ENCODE measurements around the gene TOB1. TPM values are rescaled to one million over a fixed set of nuclear protein-coding genes. Genes with fewer than 3 reads are reported as not detected.

The TOB1 gene
- total and polyA plus RNA-seq, 2 of the 4 experiments (the other 2 are of a cell fraction): 4.3 to 9.0 TPM

GRCh38 chr17:50871898-50872297, 5.7 kb upstream of the TOB1 start:
- Histone ChIP-seq H3K79me1 (ENCODE audit: low read depth in 1 of 2, low read length in 2 of 2) (no peaks in the 10 kb centered on the region), H4K5ac (ENCODE audit: low read depth, low read length) (no peak overlapping the region), H3K9ac (ENCODE audit: low read depth, low read length) (no peak overlapping the region), H3K4me1 (ENCODE audit: control insufficient read depth, insufficient read depth, low read length) (no peaks in the 10 kb centered on the region), H2AK5ac (ENCODE audit: low read depth, low read length) (no peak overlapping the region), H3K9me1 (ENCODE audit: insufficient read depth, low read length) (no peaks in the 10 kb centered on the region), H2BK120ac (ENCODE audit: low read depth, low read length) (no peak overlapping the region), H2AK9ac (replicated peaks; ENCODE audit: low read depth, low read length, poor library complexity) (no peak overlapping the region), H3K4me2 (ENCODE audit: low read depth, low read length) (no peak overlapping the region), H2BK15ac (ENCODE audit: low read depth, low read length) (no peak overlapping the region), H3K14ac (replicated peaks; ENCODE audit: low read depth, low read length) (no peak overlapping the region), H2AFZ (replicated peaks; ENCODE audit: low read length, poor library complexity) (no peak overlapping the region), H3K18ac (ENCODE audit: low read depth, low read length) (no peak overlapping the region), H3K56ac (ENCODE audit: extremely low read depth, insufficient read depth, low read length) (no peak overlapping the region), H4K91ac (ENCODE audit: insufficient read depth, low read depth, low read length) (no peak overlapping the region), H3K4me3 (ENCODE audit: insufficient read depth, low read depth, low read length) (no peak overlapping the region), H4K8ac (ENCODE audit: low read depth in 2 of 2, low read length in 2 of 2) (no peak overlapping the region), H3K27me3 (ENCODE audit: control insufficient read depth, insufficient read depth, low read length) (peaks cover 9% of the 10 kb centered on the region), H2BK5ac (ENCODE audit: low read depth, low read length, poor library complexity, severe bottlenecking) (no peak overlapping the region), H3K27ac (ENCODE audit: insufficient read depth, low read length) (no peak overlapping the region), H4K20me1 (ENCODE audit: insufficient read depth, low read length) (no peaks in the 10 kb centered on the region; the same call in 1 of the 2 replicates), H3K36me3 (ENCODE audit: control insufficient read depth, insufficient read depth, low read length) (no peaks in the 10 kb centered on the region), H3K23ac (ENCODE audit: low read depth, low read length) (no peak overlapping the region), H2BK20ac (ENCODE audit: low read depth, low read length) (no peak overlapping the region), H3K4ac (ENCODE audit: low read depth, low read length) (no peak overlapping the region), H3K9me3 (ENCODE audit: control insufficient read depth, insufficient read depth, low read length) (no peaks in the 10 kb centered on the region)
- intact Hi-C loops (cut with micrococcal nuclease) (no loop called here), dilution Hi-C loops (cut with HindIII; ENCODE audit: low sequenced_read_pairs, unreplicated experiment) (no loop called here), in situ Hi-C loops (cut with MboI; ENCODE audit: low sequenced_read_pairs) (no loop called here)
- no TSS peak for BruUV-seq (replicated peaks)
- POLR2A ChIA-PET (ENCODE audit: unreplicated experiment): no interaction called here
- DNase-seq: no peak
- TF ChIP-seq MAZ (IDR thresholded peaks at IDR 0.05; ENCODE audit: borderline replicate concordance, low read depth, low read length): no peak
- TF ChIP-seq RCOR1 (IDR thresholded peaks at IDR 0.05; ENCODE audit: insufficient replicate concordance, low read length): no peak
- no peak for TF ChIP-seq MAFK (IDR thresholded peaks at IDR 0.05; ENCODE audit: low read depth, low read length)
- TF ChIP-seq MXI1 (IDR thresholded peaks at IDR 0.05; ENCODE audit: borderline replicate concordance, low read depth, low read length): no peak
- TF ChIP-seq CEBPB (IDR thresholded peaks at IDR 0.05; ENCODE audit: low read depth, low read length): no peak
- no peak for TF ChIP-seq USF2 (IDR thresholded peaks at IDR 0.05; ENCODE audit: low read depth, low read length)
- no peak for TF ChIP-seq FOS (IDR thresholded peaks at IDR 0.05; ENCODE audit: low read depth, low read length)
- TF ChIP-seq NFE2L2 (IDR thresholded peaks at IDR 0.05; ENCODE audit: low read depth, low read length): no peak
- TF ChIP-seq CHD1 (IDR thresholded peaks at IDR 0.05; ENCODE audit: low read depth, low read length): no peak
- TF ChIP-seq ELK1 (IDR thresholded peaks at IDR 0.05; ENCODE audit: borderline replicate concordance, low read depth, low read length): no peak
- TF ChIP-seq POLR2A (IDR thresholded peaks at IDR 0.05; ENCODE audit: low read depth, low read length): no peak
- no CpG with 5 or more reads among the region's 2 CpGs for whole genome bisulfite sequencing, 2 experiments (ENCODE audit: extremely low coverage in 2 of 2, insufficient read length in 1 of 2)
- CTCF ChIA-PET: no interaction called here
- no peak for ATAC-seq (ENCODE audit: low read depth)
